ENCODE results near the gene ATP11B. TPM values are rescaled to one million over a fixed set of nuclear protein-coding genes. Genes with fewer than 3 reads are reported as not detected.

ATP11B gene
- 25.9 TPM for polyA plus RNA-seq (2013, experiment 1 of 2)
- 26.6 TPM for polyA plus RNA-seq (2013, experiment 2 of 2)

DNA sequence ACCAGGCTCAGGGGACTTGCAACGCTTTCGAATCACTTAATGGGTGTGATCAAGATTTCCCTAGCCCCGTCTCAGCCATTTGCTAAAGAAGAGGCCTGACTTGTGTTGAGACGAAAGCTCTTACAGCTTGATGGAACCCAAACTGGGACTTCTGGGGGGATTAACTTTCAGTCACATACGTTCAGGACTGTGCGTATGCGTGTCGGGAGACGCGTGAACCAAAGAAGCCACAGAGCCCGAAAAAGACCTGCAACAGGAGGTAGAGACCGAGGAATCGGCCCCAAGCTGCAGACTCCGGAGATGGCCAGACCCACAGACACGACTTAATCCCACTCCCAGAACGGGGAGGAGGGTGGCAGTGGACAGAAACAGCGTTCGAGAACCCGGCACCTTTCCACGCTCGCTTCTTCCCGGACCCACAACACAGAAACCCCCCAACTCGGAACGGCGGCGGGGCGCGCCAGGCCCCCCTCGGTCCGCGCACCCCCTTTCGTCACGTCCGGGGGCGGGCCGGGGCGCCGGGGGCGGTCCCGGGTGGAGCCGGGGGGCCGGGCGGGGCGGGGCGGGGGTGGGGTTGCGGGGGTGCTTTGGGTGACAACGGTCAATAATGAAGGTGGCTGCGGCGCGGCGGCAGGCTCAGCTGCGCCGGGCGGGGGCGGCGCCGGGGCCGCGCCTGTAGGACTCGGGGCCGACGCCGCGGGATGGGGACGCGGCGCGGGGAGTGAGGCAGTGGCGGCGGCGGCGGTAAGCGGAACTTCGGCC, at the start of gene ATP11B:
Gene ATP11B, plus strand, starts transcription at position 604 of the 762 bp plus-strand sequence. CDS start 256 bp downstream, outside the sequence.
- H4K91ac ChIP-seq (ENCODE audit: low read length), result peak within 1 kb of the TSS; percentile 58
- H3K79me1 ChIP-seq (replicated peaks; ENCODE audit: low read length, poor library complexity, severe bottlenecking), result peaks cover 4% of the 10 kb centered on the region
- H2AFZ ChIP-seq (ENCODE audit: low read depth, low read length), result peak within 1 kb of the TSS; percentile 93
- peak within 1 kb of the TSS; percentile 50 for H3K4me2 ChIP-seq (ENCODE audit: low read length, poor library complexity, severe bottlenecking)
- peak within 1 kb of the TSS; percentile 62 for H2BK120ac ChIP-seq (ENCODE audit: low read depth, low read length)
- peak within 1 kb of the TSS in 1 of 2 experiments; percentile 34 for H3K23ac ChIP-seq (ENCODE audit: low read length in 2 of 2)
- H2AK5ac ChIP-seq (ENCODE audit: low read length, severe bottlenecking), result no peak within 1 kb of the TSS
- peak within 1 kb of the TSS in 1 of 2 experiments; percentile 83 for H2BK12ac ChIP-seq (ENCODE audit: low read length in 2 of 2)
- peaks cover 0 to 19% of the 10 kb centered on the region in 2 experiments for H3K27me3 ChIP-seq (ENCODE audit: control insufficient read depth in 1 of 2, insufficient read depth in 1 of 2, low read length in 2 of 2)
- H2BK15ac ChIP-seq (ENCODE audit: low read depth, poor library complexity, severe bottlenecking), result peak within 1 kb of the TSS; percentile 74
- no peaks in the 10 kb centered on the region for H3K4me1 ChIP-seq (ENCODE audit: control insufficient read depth, insufficient read depth, low read depth, low read length)
- H3K36me3 ChIP-seq (ENCODE audit: control insufficient read depth in 1 of 2, insufficient read depth in 2 of 2, low read depth in 1 of 2, low read length in 2 of 2), result no peaks in the 10 kb centered on the region
- H2BK5ac ChIP-seq (ENCODE audit: low read depth, low read length, poor library complexity, severe bottlenecking), result peak within 1 kb of the TSS; percentile 1
- peak; percentile 74 for DNase-seq
- WGBS, result under 1% methylated on average over 33 of the region's 74 CpGs
- no peaks in the 10 kb centered on the region for H3K9me3 ChIP-seq (ENCODE audit: control insufficient read depth, low read length)
- peak within 1 kb of the TSS; percentile 99 for H3K9ac ChIP-seq (ENCODE audit: low read length)
- peak within 1 kb of the TSS; percentile 78 to 97 for H3K14ac ChIP-seq (ENCODE audit: low read length in 2 of 2)
- H3K4ac ChIP-seq (ENCODE audit: low read depth in 1 of 2, low read length in 2 of 2), result peak within 1 kb of the TSS; percentile 18 to 86
- H3K4me3 ChIP-seq (ENCODE audit: insufficient read depth in 1 of 2, low read depth in 1 of 2, low read length in 2 of 2), result peak within 1 kb of the TSS; percentile 89 to 100
- H4K8ac ChIP-seq (ENCODE audit: low read length), result peak within 1 kb of the TSS; percentile 94
- peak within 1 kb of the TSS; percentile 78 for H3K27ac ChIP-seq (ENCODE audit: low read length, poor library complexity, severe bottlenecking)
- H3K18ac ChIP-seq (ENCODE audit: low read depth in 1 of 2, low read length in 2 of 2), result peak within 1 kb of the TSS; percentile 82 to 83

- Histone ChIP-seq H3K27ac (ENCODE audit: low read length, poor library complexity, severe bottlenecking) (no peak overlapping the region), H2AFZ (ENCODE audit: low read depth, low read length) (no peak overlapping the region), H2AK5ac (ENCODE audit: low read length, severe bottlenecking) (no peak overlapping the region), H3K4me2 (ENCODE audit: low read length, poor library complexity, severe bottlenecking) (no peak overlapping the region), H3K23ac (ENCODE audit: low read length in 2 of 2) (no peak overlapping the region), H3K9me3 (ENCODE audit: control insufficient read depth, low read length) (no peaks in the 10 kb centered on the region), H4K8ac (ENCODE audit: low read length) (no peak overlapping the region), H3K14ac (ENCODE audit: low read length in 2 of 2) (no peak overlapping the region), H3K79me1 (replicated peaks; ENCODE audit: low read length, poor library complexity, severe bottlenecking) (no peaks in the 10 kb centered on the region), H3K36me3 (ENCODE audit: control insufficient read depth in 1 of 2, insufficient read depth in 2 of 2, low read depth in 1 of 2, low read length in 2 of 2) (no peaks in the 10 kb centered on the region), H3K4me1 (ENCODE audit: control insufficient read depth, insufficient read depth, low read depth, low read length) (no peaks in the 10 kb centered on the region), H3K18ac (ENCODE audit: low read depth in 1 of 2, low read length in 2 of 2) (no peak overlapping the region), H2BK5ac (ENCODE audit: low read depth, low read length, poor library complexity, severe bottlenecking) (no peak overlapping the region), H3K27me3 (ENCODE audit: control insufficient read depth in 1 of 2, insufficient read depth in 1 of 2, low read length in 2 of 2) (no peaks in the 10 kb centered on the region), H2BK15ac (ENCODE audit: low read depth, poor library complexity, severe bottlenecking) (no peak overlapping the region), H3K4me3 (ENCODE audit: insufficient read depth in 1 of 2, low read depth in 1 of 2, low read length in 2 of 2) (no peak overlapping the region), H4K91ac (ENCODE audit: low read length) (no peak overlapping the region), H3K9ac (ENCODE audit: low read length) (no peak overlapping the region), H2BK120ac (ENCODE audit: low read depth, low read length) (no peak overlapping the region), H2BK12ac (ENCODE audit: low read length in 2 of 2) (no peak overlapping the region), H3K4ac (ENCODE audit: low read depth in 1 of 2, low read length in 2 of 2) (no peak overlapping the region)
- DNase-seq, result no peak
- 40% methylated on average over 2 of the region's 3 CpGs for WGBS
Measured at GRCh38 chr3:182746959-182747358, 46.3 kb upstream of the ATP11B start.

DNA sequence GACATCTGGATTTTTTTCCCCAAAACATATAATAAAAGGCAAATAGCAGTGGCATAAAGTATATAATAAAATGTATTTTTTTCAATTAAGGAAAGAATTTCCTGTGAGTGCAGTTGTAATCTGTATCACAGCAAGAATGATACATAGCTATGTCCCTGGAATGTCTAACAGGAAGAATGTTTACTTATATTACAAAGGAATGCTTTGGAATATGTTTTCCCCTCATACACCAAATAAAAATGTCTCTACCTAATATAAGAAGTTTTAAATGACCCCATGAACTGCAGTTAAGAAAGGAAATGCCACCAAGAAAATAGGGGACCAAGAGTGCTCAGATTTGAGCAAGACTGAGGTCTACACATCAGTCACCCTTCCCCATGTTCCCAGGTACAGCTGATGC, 38.0 kb upstream of the ATP11B start:
- Histone ChIP-seq H2BK12ac (ENCODE audit: low read length in 2 of 2) (no peak overlapping the region), H3K4me2 (ENCODE audit: low read length, poor library complexity, severe bottlenecking) (no peak overlapping the region), H3K18ac (ENCODE audit: low read depth in 1 of 2, low read length in 2 of 2) (no peak overlapping the region), H3K4ac (ENCODE audit: low read depth in 1 of 2, low read length in 2 of 2) (no peak overlapping the region), H3K27ac (ENCODE audit: low read length, poor library complexity, severe bottlenecking) (no peak overlapping the region), H2AK5ac (ENCODE audit: low read length, severe bottlenecking) (no peak overlapping the region), H3K14ac (ENCODE audit: low read length in 2 of 2) (no peak overlapping the region), H2AFZ (ENCODE audit: low read depth, low read length) (no peak overlapping the region), H3K9ac (ENCODE audit: low read length) (no peak overlapping the region), H3K27me3 (ENCODE audit: control insufficient read depth in 1 of 2, insufficient read depth in 1 of 2, low read length in 2 of 2) (peaks cover 0 to 7% of the 10 kb centered on the region in 2 experiments), H4K91ac (ENCODE audit: low read length) (no peak overlapping the region), H3K4me1 (ENCODE audit: control insufficient read depth, insufficient read depth, low read depth, low read length) (peaks cover 1% of the 10 kb centered on the region), H3K9me3 (ENCODE audit: control insufficient read depth, low read length) (peaks cover 2% of the 10 kb centered on the region), H3K79me1 (replicated peaks; ENCODE audit: low read length, poor library complexity, severe bottlenecking) (no peaks in the 10 kb centered on the region), H2BK15ac (ENCODE audit: low read depth, poor library complexity, severe bottlenecking) (no peak overlapping the region), H2BK120ac (ENCODE audit: low read depth, low read length) (no peak overlapping the region), H3K36me3 (ENCODE audit: control insufficient read depth in 1 of 2, insufficient read depth in 2 of 2, low read depth in 1 of 2, low read length in 2 of 2) (no peaks in the 10 kb centered on the region), H4K8ac (ENCODE audit: low read length) (no peak overlapping the region), H2BK5ac (ENCODE audit: low read depth, low read length, poor library complexity, severe bottlenecking) (no peak overlapping the region), H3K23ac (ENCODE audit: low read length in 2 of 2) (no peak overlapping the region), H3K4me3 (ENCODE audit: insufficient read depth in 1 of 2, low read depth in 1 of 2, low read length in 2 of 2) (no peak overlapping the region)
- no peak for DNase-seq

DNA sequence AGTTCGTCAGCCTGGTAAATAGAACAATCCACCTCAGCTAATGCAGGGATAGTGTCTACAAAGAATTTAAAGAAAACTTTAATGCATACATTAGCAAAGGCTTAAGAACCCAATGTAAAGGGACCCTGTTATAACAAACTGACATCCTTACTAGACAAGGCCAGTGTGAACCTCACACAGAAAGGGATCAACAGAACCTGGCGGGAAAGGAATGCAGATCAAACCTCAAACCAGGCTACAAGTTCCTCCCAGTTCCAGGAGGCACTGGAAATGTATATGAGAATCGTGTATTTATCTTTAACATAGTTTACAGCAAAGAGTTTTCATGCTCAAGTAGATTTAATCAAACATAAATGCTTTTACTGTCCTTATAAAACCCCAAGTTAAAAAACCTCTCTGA, 37.6 kb upstream of the ATP11B start:
- Histone ChIP-seq H3K23ac (ENCODE audit: low read length in 2 of 2) (no peak overlapping the region), H2AK5ac (ENCODE audit: low read length, severe bottlenecking) (no peak overlapping the region), H4K8ac (ENCODE audit: low read length) (no peak overlapping the region), H3K14ac (ENCODE audit: low read length in 2 of 2) (no peak overlapping the region), H3K27ac (ENCODE audit: low read length, poor library complexity, severe bottlenecking) (no peak overlapping the region), H3K4me3 (ENCODE audit: insufficient read depth in 1 of 2, low read depth in 1 of 2, low read length in 2 of 2) (no peak overlapping the region), H3K9me3 (ENCODE audit: control insufficient read depth, low read length) (peaks cover 2% of the 10 kb centered on the region), H2BK120ac (ENCODE audit: low read depth, low read length) (no peak overlapping the region), H2BK15ac (ENCODE audit: low read depth, poor library complexity, severe bottlenecking) (no peak overlapping the region), H3K36me3 (ENCODE audit: control insufficient read depth in 1 of 2, insufficient read depth in 2 of 2, low read depth in 1 of 2, low read length in 2 of 2) (no peaks in the 10 kb centered on the region), H2AFZ (ENCODE audit: low read depth, low read length) (no peak overlapping the region), H3K79me1 (replicated peaks; ENCODE audit: low read length, poor library complexity, severe bottlenecking) (no peaks in the 10 kb centered on the region), H3K4me1 (ENCODE audit: control insufficient read depth, insufficient read depth, low read depth, low read length) (peaks cover 1% of the 10 kb centered on the region), H2BK12ac (ENCODE audit: low read length in 2 of 2) (no peak overlapping the region), H2BK5ac (ENCODE audit: low read depth, low read length, poor library complexity, severe bottlenecking) (no peak overlapping the region), H3K9ac (ENCODE audit: low read length) (no peak overlapping the region), H3K4me2 (ENCODE audit: low read length, poor library complexity, severe bottlenecking) (no peak overlapping the region), H3K4ac (ENCODE audit: low read depth in 1 of 2, low read length in 2 of 2) (no peak overlapping the region), H3K27me3 (ENCODE audit: control insufficient read depth in 1 of 2, insufficient read depth in 1 of 2, low read length in 2 of 2) (peaks cover 0 to 7% of the 10 kb centered on the region in 2 experiments), H4K91ac (ENCODE audit: low read length) (no peak overlapping the region), H3K18ac (ENCODE audit: low read depth in 1 of 2, low read length in 2 of 2) (no peak overlapping the region)
- 81% methylated on average over 2 of the region's 3 CpGs for WGBS
- DNase-seq, result no peak
